Mesothelial cell of epicardium (in vitro differentiated cells): Measurements from ENCODE around the gene KAT2B. TPM values are rescaled to one million over a fixed set of nuclear protein-coding genes. Genes with fewer than 3 reads are reported as not detected.

Source experiments
- DNase-seq, 2 experiments: peaks; one replicate each; pipeline ENCODE4 v3.0.0; 2021; ENCODE audit warnings: low spot score in 2 of 2; ENCODE audit not compliant: unreplicated experiment in 2 of 2
- H3K27ac Mint-ChIP-seq: 2 replicates; pipeline ENCODE4 v1.8.0; 2021; ENCODE audit warnings: mixed read lengths
- H3K27me3 Mint-ChIP-seq: 2 replicates; pipeline ENCODE4 v1.8.0; 2021; ENCODE audit warnings: low read depth, mixed read lengths
- H3K36me3 Mint-ChIP-seq: 2 replicates; pipeline ENCODE4 v1.8.0; 2021; ENCODE audit warnings: mixed read lengths
- H3K4me1 Mint-ChIP-seq: 2 replicates; pipeline ENCODE4 v1.8.0; 2021; ENCODE audit warnings: mixed read lengths
- H3K4me3 Mint-ChIP-seq: 2 replicates; pipeline ENCODE4 v1.8.0; 2021; ENCODE audit warnings: mild to moderate bottlenecking, moderate library complexity, mixed read lengths
- H3K9me3 Mint-ChIP-seq: 2 replicates; pipeline ENCODE4 v1.8.0; 2021; ENCODE audit warnings: mixed read lengths
- CTCF ChIP-seq: fragments of 200-600 bp; sonication (generic); IDR thresholded peaks from one replicate; pipeline ENCODE4 v1.5.0; 2021; ENCODE audit warnings: antibody characterized with exemption; ENCODE audit not compliant: unreplicated experiment
- total RNA-seq: library from RNA; stranded (reverse); gene quantifications from 3 replicates; pipeline ENCODE4 v1.2.1, GENCODE V29; 2021

The KAT2B gene
- total RNA-seq, 1 donor from 2014 or later = 6.2 TPM

- no peak for TF ChIP-seq CTCF
- Mint-ChIP-seq H3K4me1 (peaks cover 3% of the 10 kb centered on the region), H3K36me3 (no peaks in the 10 kb centered on the region), H3K27me3 (no peaks in the 10 kb centered on the region), H3K4me3 (no peak overlapping the region), H3K9me3 (no peaks in the 10 kb centered on the region), H3K27ac (no peak overlapping the region)
- no peak for DNase-seq
These were observed 64.0 kb downstream of the KAT2B start for GRCh38 chr3:20104167-20104661.

GRCh38 chr3:20105513-20106280 lies 65.5 kb downstream of the KAT2B start:
- Mint-ChIP-seq H3K9me3 (no peaks in the 10 kb centered on the region), H3K27me3 (no peaks in the 10 kb centered on the region), H3K4me3 (no peak overlapping the region), H3K27ac (no peak overlapping the region), H3K36me3 (no peaks in the 10 kb centered on the region), H3K4me1 (peaks cover 3% of the 10 kb centered on the region)
- no peak for DNase-seq
- no peak for TF ChIP-seq CTCF

GRCh38 chr3:20107722-20108121 lies 67.5 kb downstream of the KAT2B start:
- Mint-ChIP-seq H3K4me1 (no peaks in the 10 kb centered on the region), H3K27me3 (no peaks in the 10 kb centered on the region), H3K27ac (no peak overlapping the region), H3K4me3 (no peak overlapping the region), H3K9me3 (no peaks in the 10 kb centered on the region), H3K36me3 (no peaks in the 10 kb centered on the region)
- no peak for TF ChIP-seq CTCF
- DNase-seq = no peak

GRCh38 chr3:20108869-20109268 lies 68.6 kb downstream of the KAT2B start:
- H3K27ac Mint-ChIP-seq = no peak overlapping the region
- no peaks in the 10 kb centered on the region for H3K9me3 Mint-ChIP-seq
- DNase-seq = no peak
- H3K36me3 Mint-ChIP-seq = no peaks in the 10 kb centered on the region
- H3K4me3 Mint-ChIP-seq = no peak overlapping the region
- H3K27me3 Mint-ChIP-seq = no peaks in the 10 kb centered on the region
- TF ChIP-seq CTCF = no peak
- H3K4me1 Mint-ChIP-seq = no peaks in the 10 kb centered on the region

- no peak for DNase-seq
- no peak for TF ChIP-seq CTCF
- Mint-ChIP-seq H3K4me3 (no peak overlapping the region), H3K36me3 (no peaks in the 10 kb centered on the region), H3K27me3 (no peaks in the 10 kb centered on the region), H3K4me1 (no peaks in the 10 kb centered on the region), H3K9me3 (no peaks in the 10 kb centered on the region), H3K27ac (no peak overlapping the region)
These were observed 70.6 kb downstream of the KAT2B start for GRCh38 chr3:20110826-20111225.

GRCh38 chr3:20111836-20112235 lies 71.6 kb downstream of the KAT2B start:
- TF ChIP-seq CTCF = no peak
- no peaks in the 10 kb centered on the region for H3K27me3 Mint-ChIP-seq
- no peaks in the 10 kb centered on the region for H3K36me3 Mint-ChIP-seq
- no peak for DNase-seq
- H3K27ac Mint-ChIP-seq = no peak overlapping the region
- no peak overlapping the region for H3K4me3 Mint-ChIP-seq
- H3K4me1 Mint-ChIP-seq = no peaks in the 10 kb centered on the region
- no peaks in the 10 kb centered on the region for H3K9me3 Mint-ChIP-seq
